CD14-positive monocyte (primary cell): ENCODE data around the gene TAOK1. TPM values are rescaled to one million over a fixed set of nuclear protein-coding genes. Genes with fewer than 3 reads are reported as not detected.
A peak's percentile ranks its signal among the peaks of the same experiment; 100 is the strongest.

ENCODE experiments used
- DNase-seq, 3 donors: peaks; one replicate each; pipeline ENCODE4 v3.0.0-alpha.2; 2011 to 2022
- H2AFZ ChIP-seq: 2 replicates; pipeline ENCODE4 v1.6.0; 2012; ENCODE audit warnings: mild to moderate bottlenecking, low read depth, low read length, inconsistent platforms; ENCODE audit not compliant: insufficient read depth, poor library complexity, severe bottlenecking
- H3K27ac ChIP-seq, 2 donors: 1 replicate in 1 of 2; 2 replicates in 1 of 2; pipeline ENCODE4 v1.5.1; 2012 to 2013; ENCODE audit warnings: low read length in 2 of 2, control low read depth in 1 of 2, inconsistent platforms in 1 of 2, low read depth in 1 of 2, mild to moderate bottlenecking in 1 of 2
- H3K27me3 ChIP-seq, 2 donors: one replicate each; pipeline versions ENCODE4 v1.6.0 to v1.6.1; 2011 to 2013; ENCODE audit warnings: low read length in 2 of 2; ENCODE audit not compliant: control insufficient read depth in 2 of 2, insufficient read depth in 2 of 2
- H3K36me3 ChIP-seq, 2 donors: replicated peaks in 1 of 2; 1 replicate in 1 of 2; 2 replicates in 1 of 2; pipeline versions ENCODE4 v1.5.1 to v1.6.1; 2012 to 2013; ENCODE audit warnings: low read length in 2 of 2, control low read depth in 1 of 2, inconsistent platforms in 1 of 2, mild to moderate bottlenecking in 1 of 2; ENCODE audit not compliant: insufficient read depth in 2 of 2, control insufficient read depth in 1 of 2
- H3K4me1 ChIP-seq, 2 donors: 1 replicate in 1 of 2; 2 replicates in 1 of 2; pipeline versions ENCODE4 v1.5.1 to v1.6.1; 2012 to 2013; ENCODE audit warnings: low read length in 2 of 2, control low read depth in 1 of 2, inconsistent platforms in 1 of 2, mild to moderate bottlenecking in 1 of 2, moderate library complexity in 1 of 2; ENCODE audit not compliant: insufficient read depth in 2 of 2, control insufficient read depth in 1 of 2
- H3K4me2 ChIP-seq: replicated peaks from 2 replicates; pipeline ENCODE3; 2012; ENCODE audit warnings: low read length, moderate library complexity, mild to moderate bottlenecking; ENCODE audit not compliant: poor library complexity, severe bottlenecking; ENCODE audit errors: extremely low read depth
- H3K4me3 ChIP-seq, 3 experiments: fragments of 200-600 bp in 1 of 3; sonication (generic) in 1 of 3; replicated peaks in 1 of 3; 1 replicate in 2 of 3; 2 replicates in 1 of 3; pipeline ENCODE4 v1.5.1; 2011 to 2013; ENCODE audit warnings: low read length in 3 of 3, mild to moderate bottlenecking in 3 of 3, control low read depth in 2 of 3, low read depth in 2 of 3, inconsistent platforms in 1 of 3, moderate library complexity in 1 of 3
- H3K79me2 ChIP-seq: 2 replicates; pipeline ENCODE4 v1.6.0; 2012; ENCODE audit warnings: mild to moderate bottlenecking, control low read depth, inconsistent platforms, low read length, moderate library complexity; ENCODE audit not compliant: insufficient read depth
- H3K9ac ChIP-seq: 2 replicates; pipeline ENCODE4 v1.6.0; 2017; ENCODE audit warnings: low read length, mild to moderate bottlenecking; ENCODE audit not compliant: insufficient read depth, poor library complexity, severe bottlenecking
- H3K9me3 ChIP-seq, 2 donors: replicated peaks in 1 of 2; 1 replicate in 1 of 2; 2 replicates in 1 of 2; pipeline versions ENCODE4 v1.5.1 to v1.6.1; 2012 to 2013; ENCODE audit warnings: low read length in 2 of 2, control low read depth in 1 of 2; ENCODE audit not compliant: control insufficient read depth in 1 of 2, insufficient read depth in 1 of 2
- H4K20me1 ChIP-seq: 2 replicates; pipeline ENCODE4 v1.6.0; 2012; ENCODE audit warnings: mild to moderate bottlenecking, low read length, control low read depth, moderate library complexity; ENCODE audit not compliant: insufficient read depth
- H3K27ac Mint-ChIP-seq, 7 donors: one replicate each; pipeline ENCODE4 v1.8.0; 2020; ENCODE audit warnings: mild to moderate bottlenecking in 7 of 7, mixed read lengths in 7 of 7, moderate library complexity in 6 of 7, inconsistent platforms in 2 of 7
- H3K27me3 Mint-ChIP-seq, 3 donors: one replicate each; pipeline ENCODE4 v1.8.0; 2021 to 2022; ENCODE audit warnings: low read depth in 3 of 3, mild to moderate bottlenecking in 3 of 3, mixed read lengths in 3 of 3, moderate library complexity in 3 of 3, inconsistent platforms in 1 of 3
- H3K36me3 Mint-ChIP-seq, 2 donors: one replicate each; pipeline ENCODE4 v1.8.0; 2020; ENCODE audit warnings: mixed read lengths in 2 of 2, inconsistent platforms in 1 of 2, mild to moderate bottlenecking in 1 of 2
- H3K4me1 Mint-ChIP-seq: one replicate; pipeline ENCODE4 v1.8.0; 2020; ENCODE audit warnings: mild to moderate bottlenecking, mixed read lengths
- H3K4me3 Mint-ChIP-seq, 2 donors: one replicate each; pipeline ENCODE4 v1.8.0; 2020; ENCODE audit warnings: mild to moderate bottlenecking in 2 of 2, mixed read lengths in 2 of 2, moderate library complexity in 1 of 2
- H3K9me3 Mint-ChIP-seq, 7 donors: one replicate each; pipeline ENCODE4 v1.8.0; 2020 to 2022; ENCODE audit warnings: mixed read lengths in 7 of 7, mild to moderate bottlenecking in 6 of 7, moderate library complexity in 6 of 7, inconsistent platforms in 2 of 7
- WGBS: methylation state at CpG from one replicate; pipeline ENCODE4 v1.1.5; 2013; ENCODE audit warnings: missing lambda C conversion rate; ENCODE audit not compliant: insufficient coverage; 5-methylcytosine and 5-hydroxymethylcytosine counted together
- intact Hi-C, 2 donors: fragments of 100-400 bp; cut with micrococcal nuclease; formaldehyde crosslinking; loops; one replicate each; pipeline versions ENCODE4 v1.15.0 to v1.15.1; 2023
- polyA plus RNA-seq, 3 donors: library from polyadenylated mRNA; depleted of rRNA in 1 of 3; unstranded in 2 of 3; stranded (reverse) in 1 of 3; fragments of 300-500 nt in 2 of 3; fragments of >200 nt in 1 of 3; fragmentation: Illumina TruSeq in 2 of 3; gene quantifications; 1 replicate in 2 of 3; 2 replicates in 1 of 3; pipeline ENCODE4 v1.2.3, GENCODE V29; 2012 to 2021
- TF ChIP-seq, protein P1 (sequence below): fragments of 200-600 bp; IDR thresholded peaks from one replicate; pipeline ENCODE4 v1.8.0; 2022; ENCODE audit warnings: antibody characterized with exemption, mild to moderate bottlenecking

Gene TAOK1
- polyA plus RNA-seq, 3 donors = 2.4 to 13.9 (median 4.8) TPM

DNA sequence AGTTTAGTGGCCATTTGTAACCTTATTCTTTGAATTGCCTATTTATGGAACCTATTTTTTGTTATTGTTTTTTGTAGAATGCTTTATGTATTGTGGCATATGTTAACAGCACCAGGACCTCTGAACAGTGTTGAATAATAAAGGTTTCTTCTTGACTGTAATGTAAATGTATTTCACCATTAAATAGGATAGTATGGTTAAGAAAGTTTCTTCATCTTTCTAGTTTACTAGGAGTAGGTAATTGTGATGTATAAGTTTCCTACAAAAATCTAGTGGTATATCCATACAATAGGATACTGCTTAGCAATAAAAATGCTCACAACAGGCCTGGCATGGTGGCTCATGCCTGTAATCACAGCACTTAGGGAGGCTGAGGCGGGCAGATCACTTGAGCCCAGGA is 52.3 kb downstream of the TAOK1 start:
- TF ChIP-seq, protein P1, sequence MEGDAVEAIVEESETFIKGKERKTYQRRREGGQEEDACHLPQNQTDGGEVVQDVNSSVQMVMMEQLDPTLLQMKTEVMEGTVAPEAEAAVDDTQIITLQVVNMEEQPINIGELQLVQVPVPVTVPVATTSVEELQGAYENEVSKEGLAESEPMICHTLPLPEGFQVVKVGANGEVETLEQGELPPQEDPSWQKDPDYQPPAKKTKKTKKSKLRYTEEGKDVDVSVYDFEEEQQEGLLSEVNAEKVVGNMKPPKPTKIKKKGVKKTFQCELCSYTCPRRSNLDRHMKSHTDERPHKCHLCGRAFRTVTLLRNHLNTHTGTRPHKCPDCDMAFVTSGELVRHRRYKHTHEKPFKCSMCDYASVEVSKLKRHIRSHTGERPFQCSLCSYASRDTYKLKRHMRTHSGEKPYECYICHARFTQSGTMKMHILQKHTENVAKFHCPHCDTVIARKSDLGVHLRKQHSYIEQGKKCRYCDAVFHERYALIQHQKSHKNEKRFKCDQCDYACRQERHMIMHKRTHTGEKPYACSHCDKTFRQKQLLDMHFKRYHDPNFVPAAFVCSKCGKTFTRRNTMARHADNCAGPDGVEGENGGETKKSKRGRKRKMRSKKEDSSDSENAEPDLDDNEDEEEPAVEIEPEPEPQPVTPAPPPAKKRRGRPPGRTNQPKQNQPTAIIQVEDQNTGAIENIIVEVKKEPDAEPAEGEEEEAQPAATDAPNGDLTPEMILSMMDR = no peak
- Mint-ChIP-seq H3K36me3 (peaks cover 19 to 38% of the 10 kb centered on the region in 2 donors), H3K9me3 (no peaks in the 10 kb centered on the region), H3K4me3 (no peak overlapping the region), H3K4me1 (peaks cover 7% of the 10 kb centered on the region), H3K27me3 (peaks cover 0 to 2% (median 0%) of the 10 kb centered on the region in 3 donors), H3K27ac (peak overlapping the region in 2 of 7 donors; percentile 6 to 47)
- Histone ChIP-seq H3K4me1 (no peaks in the 10 kb centered on the region), H3K27me3 (no peaks in the 10 kb centered on the region), H3K27ac (no peak overlapping the region), H4K20me1 (peaks cover 100% of the 10 kb centered on the region), H2AFZ (no peak overlapping the region), H3K4me3 (no peak overlapping the region), H3K9ac (no peak overlapping the region), H3K9me3 (no peaks in the 10 kb centered on the region), H3K79me2 (peaks cover 99% of the 10 kb centered on the region), H3K36me3 (peaks cover 16 to 53% of the 10 kb centered on the region in 2 donors), H3K4me2 (no peak overlapping the region)
- WGBS = no CpG with 5 or more reads among the region's 1 CpG
- intact Hi-C loops = loop anchor here in 1 of 2 donors (10.0 kb wide), 1 partner anchor 68 kb away; no protein-coding TSS in a partner anchor
- no peak for DNase-seq

DNA sequence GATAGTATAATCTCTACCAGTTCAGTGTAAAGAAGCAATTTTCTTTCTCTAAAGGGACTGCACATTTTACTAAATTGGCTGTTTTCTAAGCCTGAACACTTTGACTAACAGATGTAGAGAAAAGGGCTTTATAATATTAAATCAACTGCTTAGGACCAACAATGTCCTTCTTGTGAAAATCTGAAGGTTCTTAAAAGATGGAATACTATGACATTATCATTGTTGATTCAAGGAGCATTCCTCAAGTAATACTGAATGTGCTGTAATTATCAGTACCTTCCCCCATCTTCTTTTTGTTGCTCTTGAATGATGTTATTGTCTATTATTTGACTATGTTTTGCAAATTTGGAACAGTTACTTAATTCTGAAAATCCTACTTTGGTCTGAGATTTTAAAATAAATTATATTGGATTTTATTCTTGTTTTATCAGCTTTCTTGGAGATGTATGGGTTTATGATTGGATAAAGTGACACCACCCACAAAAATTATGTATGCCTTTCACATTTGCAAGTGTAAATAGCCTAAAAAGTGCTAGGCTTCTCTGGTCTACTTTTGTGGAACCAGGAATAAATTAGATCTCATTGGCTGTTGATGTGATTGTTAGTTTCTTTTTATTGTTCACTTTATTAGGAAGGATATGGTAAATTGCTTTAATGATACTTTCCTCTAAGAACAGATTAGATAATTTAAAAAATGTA is 53.0 kb downstream of the TAOK1 start:
- no peaks in the 10 kb centered on the region for H3K4me1 ChIP-seq
- H3K36me3 ChIP-seq = peaks cover 16 to 53% of the 10 kb centered on the region in 2 donors
- Mint-ChIP-seq H3K27ac (peak overlapping the region in 1 of 7 donors; percentile 50), H3K27me3 (peaks cover 0 to 2% (median 0%) of the 10 kb centered on the region in 3 donors), H3K4me3 (no peak overlapping the region), H3K4me1 (peaks cover 7% of the 10 kb centered on the region), H3K9me3 (no peaks in the 10 kb centered on the region), H3K36me3 (peaks cover 19 to 44% of the 10 kb centered on the region in 2 donors)
- H4K20me1 ChIP-seq = peaks cover 99% of the 10 kb centered on the region
- no peak overlapping the region for H3K4me2 ChIP-seq
- H3K9me3 ChIP-seq = no peaks in the 10 kb centered on the region
- peaks cover 100% of the 10 kb centered on the region for H3K79me2 ChIP-seq
- H2AFZ ChIP-seq = no peak overlapping the region
- H3K9ac ChIP-seq = no peak overlapping the region
- no peaks in the 10 kb centered on the region for H3K27me3 ChIP-seq
- DNase-seq = no peak
- H3K27ac ChIP-seq = no peak overlapping the region
- no peak overlapping the region for H3K4me3 ChIP-seq
- TF ChIP-seq, protein P1 = no peak
- intact Hi-C loops = loop anchor here in 1 of 2 donors (10.0 kb wide), 1 partner anchor 68 kb away; no protein-coding TSS in a partner anchor
